Neural cell (in vitro differentiated cells): ENCODE results near the gene PCDHGC4. TPM values are rescaled to one million over a fixed set of nuclear protein-coding genes. Genes with fewer than 3 reads are reported as not detected.

Experiments
- H2AFZ ChIP-seq: fragments of 200-600, 300-800 bp; sonication (generic), shearing (Covaris generic); 2 replicates; pipeline ENCODE4 v1.6.0; 2014; ENCODE audit warnings: low read depth, mild to moderate bottlenecking, antibody characterized with exemption, low read length, moderate library complexity
- H3F3A ChIP-seq: fragments of 200-600 bp; shearing (Covaris generic); 2 replicates; pipeline ENCODE4 v1.6.1; 2016; ENCODE audit warnings: mild to moderate bottlenecking, moderate library complexity, mixed read lengths, antibody characterized with exemption, low read length; ENCODE audit not compliant: insufficient read depth, poor library complexity, severe bottlenecking
- H3K27ac ChIP-seq: fragments of 200-600, 300-800 bp; sonication (generic), shearing (Covaris generic); 2 replicates; pipeline ENCODE4 v1.5.1; 2014; ENCODE audit warnings: mild to moderate bottlenecking, low read length, moderate library complexity
- H3K27me3 ChIP-seq: fragments of 300-800, 200-600 bp; sonication (generic), shearing (Covaris generic); 2 replicates; pipeline ENCODE4 v1.6.0; 2014; ENCODE audit warnings: mild to moderate bottlenecking, low read depth, low read length, moderate library complexity; ENCODE audit not compliant: insufficient read depth
- H3K36me3 ChIP-seq: fragments of 300-800, 200-600 bp; sonication (generic), shearing (Covaris generic); 2 replicates; pipeline ENCODE4 v1.5.1; 2014; ENCODE audit warnings: mild to moderate bottlenecking, antibody characterized with exemption, low read length, moderate library complexity; ENCODE audit not compliant: insufficient read depth
- H3K4me2 ChIP-seq: fragments of 300-800, 200-600 bp; sonication (generic), shearing (Covaris generic); 2 replicates; pipeline ENCODE4 v1.6.0; 2014; ENCODE audit warnings: mild to moderate bottlenecking, low read length
- H3K4me3 ChIP-seq: fragments of 300-800, 200-600 bp; sonication (generic), shearing (Covaris generic); 2 replicates; pipeline ENCODE4 v1.5.1; 2014; ENCODE audit warnings: mild to moderate bottlenecking, low read length, moderate library complexity
- H3K79me2 ChIP-seq: fragments of 200-600 bp; shearing (Covaris generic); replicated peaks from 2 replicates; pipeline ENCODE4 v1.6.0; 2014; ENCODE audit warnings: mild to moderate bottlenecking, low read length, moderate library complexity; ENCODE audit not compliant: insufficient read depth
- H3K9ac ChIP-seq: fragments of 300-800, 200-600 bp; sonication (generic), shearing (Covaris generic); 2 replicates; pipeline ENCODE4 v1.6.1; 2016; ENCODE audit warnings: mild to moderate bottlenecking, low read length, mixed read lengths
- H3K9me2 ChIP-seq: fragments of 200-600 bp; shearing (Covaris generic); 2 replicates; pipeline ENCODE4 v1.6.1; 2016; ENCODE audit warnings: mild to moderate bottlenecking, low read length, mixed read lengths; ENCODE audit not compliant: insufficient read depth
- H3K9me3 ChIP-seq: fragments of 200-600, 300-800 bp; sonication (generic), shearing (Covaris generic); 2 replicates; pipeline ENCODE4 v1.6.1; 2016; ENCODE audit warnings: mild to moderate bottlenecking, mixed run types, low read length, moderate library complexity, mixed read lengths
- H4K20me1 ChIP-seq: fragments of 200-600 bp; shearing (Covaris generic); 2 replicates; pipeline ENCODE4 v1.6.1; 2016; ENCODE audit warnings: mild to moderate bottlenecking, mixed run types; ENCODE audit not compliant: insufficient read depth
- EP300 ChIP-seq: fragments of 450-650 bp; conservative IDR thresholded peaks from 2 replicates; pipeline ENCODE4 v1.6.1; 2014; ENCODE audit warnings: antibody characterized with exemption, mild to moderate bottlenecking, moderate library complexity; ENCODE audit not compliant: poor library complexity, severe bottlenecking
- EZH2 ChIP-seq: fragments of 200-600, 300-800 bp; shearing (Covaris generic), sonication (generic); IDR thresholded peaks from 2 replicates; pipeline ENCODE4 v1.6.1; 2014; ENCODE audit warnings: antibody characterized with exemption, low read length, borderline replicate concordance, mild to moderate bottlenecking; ENCODE audit not compliant: insufficient read depth, poor library complexity, severe bottlenecking
- MXI1 ChIP-seq: fragments of 450-650 bp; conservative IDR thresholded peaks from 2 replicates; pipeline ENCODE4 v1.6.1; 2014; ENCODE audit warnings: antibody characterized with exemption, mild to moderate bottlenecking; ENCODE audit not compliant: poor library complexity, severe bottlenecking
- POLR2AphosphoS5 ChIP-seq: IDR thresholded peaks from 2 replicates; pipeline ENCODE4 v1.6.1; 2012
- RAD21 ChIP-seq: fragments of 450-650 bp; conservative IDR thresholded peaks from 2 replicates; pipeline ENCODE4 v1.6.1; 2014; ENCODE audit warnings: antibody characterized with exemption, mild to moderate bottlenecking, moderate library complexity
- REST ChIP-seq: IDR thresholded peaks from 2 replicates; pipeline ENCODE4 v1.6.1; 2012; ENCODE audit warnings: borderline replicate concordance
- SMC3 ChIP-seq: fragments of 450-650 bp; conservative IDR thresholded peaks from 2 replicates; pipeline ENCODE4 v1.6.1; 2014; ENCODE audit warnings: antibody characterized with exemption, mild to moderate bottlenecking, moderate library complexity; ENCODE audit not compliant: poor library complexity
- TAF1 ChIP-seq: IDR thresholded peaks from 2 replicates; pipeline ENCODE4 v1.6.1; 2012; ENCODE audit warnings: low read depth
- polyA plus RNA-seq: library from polyadenylated mRNA; depleted of rRNA; stranded (reverse); fragments of >200 nt; gene quantifications from 2 replicates; pipeline ENCODE4 v1.2.3, GENCODE V29; 2014
- TF ChIP-seq, protein P1 (sequence below): fragments of 450-650 bp; IDR thresholded peaks from 2 replicates; pipeline ENCODE4 v1.5.1; 2014; ENCODE audit warnings: antibody characterized with exemption, mild to moderate bottlenecking, moderate library complexity; ENCODE audit not compliant: poor library complexity, severe bottlenecking

The PCDHGC4 gene
- polyA plus RNA-seq, 1 donor from 2014 or later: 4.3 TPM

- no peaks in the 10 kb centered on the region for H3F3A ChIP-seq
- H2AFZ ChIP-seq: no peak overlapping the region
- no peak overlapping the region for H3K4me2 ChIP-seq
- H3K9me2 ChIP-seq: no peaks in the 10 kb centered on the region
- peaks cover 54% of the 10 kb centered on the region for H3K9me3 ChIP-seq
- no peak overlapping the region for H3K9ac ChIP-seq
- peaks cover 30% of the 10 kb centered on the region for H3K36me3 ChIP-seq
- no peak overlapping the region for H3K4me3 ChIP-seq
- TF ChIP-seq RAD21: no peak
- TF ChIP-seq EZH2: no peak
- no peak for TF ChIP-seq POLR2AphosphoS5
- no peak for TF ChIP-seq REST
- no peak for TF ChIP-seq TAF1
- TF ChIP-seq, protein P1, sequence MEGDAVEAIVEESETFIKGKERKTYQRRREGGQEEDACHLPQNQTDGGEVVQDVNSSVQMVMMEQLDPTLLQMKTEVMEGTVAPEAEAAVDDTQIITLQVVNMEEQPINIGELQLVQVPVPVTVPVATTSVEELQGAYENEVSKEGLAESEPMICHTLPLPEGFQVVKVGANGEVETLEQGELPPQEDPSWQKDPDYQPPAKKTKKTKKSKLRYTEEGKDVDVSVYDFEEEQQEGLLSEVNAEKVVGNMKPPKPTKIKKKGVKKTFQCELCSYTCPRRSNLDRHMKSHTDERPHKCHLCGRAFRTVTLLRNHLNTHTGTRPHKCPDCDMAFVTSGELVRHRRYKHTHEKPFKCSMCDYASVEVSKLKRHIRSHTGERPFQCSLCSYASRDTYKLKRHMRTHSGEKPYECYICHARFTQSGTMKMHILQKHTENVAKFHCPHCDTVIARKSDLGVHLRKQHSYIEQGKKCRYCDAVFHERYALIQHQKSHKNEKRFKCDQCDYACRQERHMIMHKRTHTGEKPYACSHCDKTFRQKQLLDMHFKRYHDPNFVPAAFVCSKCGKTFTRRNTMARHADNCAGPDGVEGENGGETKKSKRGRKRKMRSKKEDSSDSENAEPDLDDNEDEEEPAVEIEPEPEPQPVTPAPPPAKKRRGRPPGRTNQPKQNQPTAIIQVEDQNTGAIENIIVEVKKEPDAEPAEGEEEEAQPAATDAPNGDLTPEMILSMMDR: no peak
- TF ChIP-seq EP300: no peak
- TF ChIP-seq SMC3: no peak
- H3K27me3 ChIP-seq: no peaks in the 10 kb centered on the region
- no peaks in the 10 kb centered on the region for H4K20me1 ChIP-seq
- H3K79me2 ChIP-seq: peaks cover 10% of the 10 kb centered on the region
- H3K27ac ChIP-seq: no peak overlapping the region
Measured at GRCh38 chr5:141489841-141490240, 5.0 kb downstream of the PCDHGC4 start.

- Histone ChIP-seq H3F3A (no peaks in the 10 kb centered on the region), H3K27ac (no peak overlapping the region), H3K9me2 (no peaks in the 10 kb centered on the region), H2AFZ (no peak overlapping the region), H3K4me3 (no peak overlapping the region), H3K27me3 (no peaks in the 10 kb centered on the region), H4K20me1 (no peaks in the 10 kb centered on the region), H3K79me2 (peaks cover 13% of the 10 kb centered on the region), H3K9ac (no peak overlapping the region), H3K9me3 (peaks cover 54% of the 10 kb centered on the region), H3K4me2 (no peak overlapping the region), H3K36me3 (peaks cover 30% of the 10 kb centered on the region)
- no peak for TF ChIP-seq POLR2AphosphoS5
- no peak for TF ChIP-seq TAF1
- no peak for TF ChIP-seq MXI1
Measured at GRCh38 chr5:141490271-141490670, 5.4 kb downstream of the PCDHGC4 start.

GRCh38 chr5:141490771-141491170, 5.9 kb downstream of the PCDHGC4 start:
- peaks cover 51% of the 10 kb centered on the region for H3K9me3 ChIP-seq
- H3K4me2 ChIP-seq: no peak overlapping the region
- H3K9ac ChIP-seq: no peak overlapping the region
- H3K79me2 ChIP-seq: peaks cover 16% of the 10 kb centered on the region
- H3K36me3 ChIP-seq: peaks cover 30% of the 10 kb centered on the region
- H3F3A ChIP-seq: no peaks in the 10 kb centered on the region
- TF ChIP-seq MXI1 (no peak), POLR2AphosphoS5 (no peak), RAD21 (no peak), EP300 (no peak), REST (no peak), EZH2 (no peak), TAF1 (no peak), SMC3 (no peak)
- TF ChIP-seq, protein P1: no peak
- no peak overlapping the region for H3K27ac ChIP-seq
- no peaks in the 10 kb centered on the region for H3K27me3 ChIP-seq
- no peak overlapping the region for H2AFZ ChIP-seq
- no peaks in the 10 kb centered on the region for H4K20me1 ChIP-seq
- no peaks in the 10 kb centered on the region for H3K9me2 ChIP-seq
- H3K4me3 ChIP-seq: no peak overlapping the region
